NCI-H128 (cell line): ENCODE measurements around the gene NPR2.

Experiments
- DNase-seq: peaks from one replicate; lab custom pipeline; 2025; ENCODE audit not compliant: unreplicated experiment; lab: John Stamatoyannopoulos, UW

NPR2 gene

DNA sequence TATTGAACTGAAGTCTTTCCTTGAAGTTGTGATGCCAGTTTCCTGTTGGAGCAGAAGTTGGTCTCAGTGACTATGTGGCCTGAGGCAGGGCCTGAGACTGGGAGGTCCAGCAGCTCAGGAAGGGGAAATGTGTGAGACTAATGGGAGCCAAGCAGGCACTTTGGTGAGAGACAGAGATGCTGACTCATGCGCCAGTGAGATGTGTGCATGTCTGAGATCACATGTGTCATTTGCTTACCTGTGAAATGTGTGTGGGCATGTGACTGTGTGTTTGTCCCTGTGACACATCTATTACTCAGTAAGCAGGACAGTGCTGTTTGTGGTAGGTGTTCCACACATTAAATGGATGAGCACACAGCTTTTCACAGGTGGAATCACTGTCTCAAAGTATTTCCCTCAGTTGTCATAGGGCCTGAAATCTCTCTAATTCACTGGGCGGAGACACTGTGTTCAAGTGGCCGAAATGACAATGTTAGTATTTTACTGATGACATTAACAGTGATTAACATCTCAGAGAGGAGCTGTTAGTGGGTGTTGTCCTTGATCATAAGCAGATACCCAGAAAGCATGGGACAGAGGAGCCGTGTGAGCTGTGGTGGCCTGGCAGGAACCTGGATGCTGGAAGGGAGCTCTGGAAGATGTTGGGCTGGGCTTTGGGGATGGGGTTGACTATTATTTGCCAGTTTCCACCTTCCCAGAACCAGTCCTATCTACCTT lies 7.4 kb downstream of the NPR2 start:
- no peak for DNase-seq

DNA sequence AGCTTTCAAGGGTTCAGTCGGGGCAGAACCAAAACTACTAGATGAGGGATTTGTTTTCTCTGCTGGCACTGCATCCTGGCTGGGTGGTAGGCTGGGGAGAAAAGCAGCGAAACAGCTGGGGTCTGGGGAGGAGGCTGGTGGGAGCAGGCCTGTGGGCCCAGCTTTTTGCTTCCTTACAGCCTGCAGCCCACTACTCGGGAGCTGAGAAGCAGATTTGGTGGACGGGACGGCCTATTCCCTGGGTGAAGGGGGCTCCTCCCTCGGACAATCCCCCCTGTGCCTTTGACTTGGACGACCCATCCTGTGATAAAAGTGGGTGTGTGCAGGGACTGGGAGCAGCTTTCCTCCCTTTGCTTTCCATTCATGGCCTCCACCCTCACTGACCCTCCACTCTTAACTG lies 9.1 kb downstream of the NPR2 start:
- no peak for DNase-seq

DNA sequence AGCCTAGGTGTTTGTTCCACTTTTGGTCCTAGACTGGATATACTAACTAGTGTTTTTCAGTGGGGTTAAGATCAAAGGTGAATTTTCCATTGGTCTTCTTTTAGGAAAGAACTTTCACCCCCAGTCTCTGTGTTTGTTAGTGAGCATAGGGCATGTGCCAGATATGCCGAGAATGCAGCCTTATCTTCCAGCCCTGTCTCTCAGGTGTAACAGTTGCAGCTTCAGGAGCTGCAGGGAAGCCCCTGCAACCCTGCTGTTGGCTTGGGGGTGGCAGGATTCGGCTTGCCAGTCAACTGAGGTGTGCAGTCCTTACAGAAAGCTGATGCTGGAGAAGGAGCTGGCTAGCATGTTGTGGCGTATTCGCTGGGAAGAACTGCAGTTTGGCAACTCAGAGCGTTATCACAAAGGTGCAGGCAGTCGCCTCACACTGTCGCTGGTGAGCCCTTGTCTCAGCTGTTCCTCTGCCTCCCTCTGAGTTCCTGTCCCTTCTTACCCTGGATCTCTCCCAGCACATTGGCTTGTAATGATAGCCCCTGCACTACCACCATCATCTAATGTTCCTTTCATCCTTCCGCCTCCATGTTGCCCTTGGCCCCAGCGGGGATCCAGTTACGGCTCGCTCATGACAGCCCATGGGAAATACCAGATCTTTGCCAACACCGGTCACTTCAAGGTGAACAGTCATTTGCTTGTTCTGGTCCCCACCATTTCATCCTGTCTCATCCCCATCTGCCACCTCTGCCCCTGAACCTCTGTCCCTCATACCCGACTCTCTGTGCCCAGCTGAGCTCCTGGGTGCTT lies 10.1 kb downstream of the NPR2 start:
- no peak for DNase-seq

DNA sequence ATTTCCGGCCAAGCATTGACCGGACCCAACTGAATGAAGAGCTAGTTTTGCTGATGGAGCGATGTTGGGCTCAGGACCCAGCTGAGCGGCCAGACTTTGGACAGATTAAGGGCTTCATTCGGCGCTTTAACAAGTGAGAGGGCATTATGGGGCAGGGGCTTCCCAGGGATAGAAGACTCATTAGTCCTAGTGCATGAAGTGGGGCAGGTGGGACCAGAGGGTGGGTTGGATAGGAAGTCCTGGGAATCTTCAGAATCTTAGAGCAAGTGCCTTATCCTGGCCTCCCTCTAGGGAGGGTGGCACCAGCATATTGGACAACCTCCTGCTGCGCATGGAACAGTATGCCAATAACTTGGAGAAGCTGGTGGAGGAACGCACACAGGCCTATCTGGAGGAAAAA lies 14.7 kb downstream of the NPR2 start:
- DNase-seq = no peak

GRCh38 chr9:35808433-35808832 lies 17.0 kb downstream of the NPR2 start:
- DNase-seq = no peak

- no peak for DNase-seq
These were observed 18.7 kb downstream of the NPR2 start for GRCh38 chr9:35810122-35810521.

DNA sequence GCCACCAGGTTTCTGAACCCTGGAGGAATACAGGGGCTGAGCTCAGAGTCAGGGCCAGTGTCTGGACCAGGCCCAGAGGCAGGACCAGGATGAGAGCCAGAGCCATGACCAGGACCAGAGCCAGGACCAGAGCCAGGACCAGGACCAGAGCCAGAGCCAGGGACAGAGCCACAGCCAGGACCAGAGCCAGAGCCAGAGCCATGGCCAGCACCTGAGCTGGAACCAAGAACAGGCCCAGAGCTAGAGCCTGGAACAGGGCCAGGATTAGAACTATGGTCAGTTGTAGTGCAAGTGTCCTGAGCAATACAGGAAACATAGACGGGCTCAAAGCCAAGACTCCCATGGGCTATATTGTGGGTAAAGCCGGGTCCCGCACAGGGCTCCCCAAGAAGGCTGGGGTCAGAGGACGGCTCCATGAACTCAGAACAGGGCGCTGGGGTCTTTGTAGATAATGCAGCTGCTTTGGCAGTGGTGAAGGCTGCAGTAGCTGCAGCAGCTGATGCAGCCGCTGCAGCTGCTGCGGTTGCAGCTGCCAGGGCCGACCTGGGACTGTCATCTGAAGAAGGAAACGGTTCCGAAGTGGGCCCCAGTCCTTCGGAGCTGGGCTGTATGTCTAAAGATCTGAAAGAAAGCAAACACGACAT lies 20.1 kb downstream of the NPR2 start:
- no peak for DNase-seq

DNA sequence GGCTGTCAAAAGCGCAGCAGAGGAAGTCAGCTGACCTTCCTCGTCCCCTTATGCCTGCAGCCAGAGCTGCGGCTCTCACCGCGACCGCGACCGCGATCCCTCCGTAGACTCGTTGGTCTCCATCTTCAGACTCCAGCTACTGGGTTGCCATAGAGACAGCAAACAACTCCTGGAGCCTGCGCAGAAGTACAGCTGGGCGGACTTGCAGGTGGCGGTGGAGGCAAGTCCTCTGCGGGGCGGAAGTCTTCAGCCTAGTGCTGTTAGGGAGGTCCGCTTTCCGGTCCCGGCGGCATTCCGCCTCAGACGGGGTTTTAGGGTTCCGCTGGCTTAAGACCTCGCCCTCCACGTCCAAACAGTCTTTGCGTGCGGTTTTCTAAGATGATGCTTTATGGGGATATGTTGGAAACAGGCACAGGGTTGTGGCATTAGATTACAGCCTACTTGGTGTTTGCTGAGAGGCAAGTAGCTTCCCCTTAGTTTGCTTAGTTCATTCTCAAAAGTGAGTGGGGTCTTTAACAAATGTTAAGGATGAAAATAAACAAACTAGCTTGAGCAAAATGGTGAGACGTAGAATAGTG lies 20.7 kb downstream of the NPR2 start, which contains the start of gene SPAG8:
SPAG8 (minus strand) TSS at position 238 of the 578 bp plus-strand sequence; CDS start at position 123, 115 bp downstream.
- DNase-seq = peak; percentile 89

GRCh38 chr9:35813434-35814105 lies 22.2 kb downstream of the NPR2 start:
- no peak for DNase-seq

- DNase-seq = no peak
These were observed 22.9 kb downstream of the NPR2 start for GRCh38 chr9:35814106-35814840.

- peak; percentile 97 for DNase-seq
These were observed 23.6 kb downstream of the NPR2 start, which contains the start of gene HINT2 for GRCh38 chr9:35814841-35815543. HINT2 (minus strand) TSS chr9:35815042; CDS start chr9:35814979, 63 bp downstream.

DNA sequence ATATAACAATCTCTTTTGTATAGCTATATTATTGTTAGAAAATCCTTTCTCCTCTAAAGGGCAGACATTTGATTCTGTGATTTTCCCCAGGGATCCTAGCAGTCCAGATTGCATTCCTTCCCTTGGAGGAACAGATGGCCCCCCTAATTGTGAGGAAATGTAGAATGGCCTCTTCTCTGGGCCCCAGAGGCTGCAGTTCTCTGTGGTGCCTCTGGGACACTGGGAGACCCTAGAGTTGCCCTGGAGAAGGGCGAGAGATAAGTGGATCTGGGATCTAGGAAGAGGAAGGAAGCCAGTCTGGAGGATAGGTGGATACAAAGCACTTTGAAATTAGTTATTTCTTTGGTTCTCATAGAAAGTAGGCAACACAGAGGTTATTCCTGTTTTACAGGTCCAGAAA lies 25.3 kb downstream of the NPR2 start:
- DNase-seq = no peak

GRCh38 chr9:35818341-35818740 lies 26.9 kb downstream of the NPR2 start:
- no peak for DNase-seq

GRCh38 chr9:35820076-35820475 lies 28.7 kb downstream of the NPR2 start:
- no peak for DNase-seq

GRCh38 chr9:35822926-35823325 lies 31.5 kb downstream of the NPR2 start:
- no peak for DNase-seq

- DNase-seq = no peak
These were observed 34.8 kb downstream of the NPR2 start for GRCh38 chr9:35826071-35826701.

GRCh38 chr9:35827486-35827885 lies 36.1 kb downstream of the NPR2 start:
- DNase-seq = no peak

- DNase-seq = no peak
These were observed 37.3 kb downstream of the NPR2 start, which contains the start of gene FAM221B for GRCh38 chr9:35828716-35829083. FAM221B (minus strand) TSS chr9:35828732; CDS start chr9:35826161, 2,571 bp downstream.
